ENCODE data around the gene OR8B12. TPM values are rescaled to one million over a fixed set of nuclear protein-coding genes. Genes with fewer than 3 reads are reported as not detected.

Gene OR8B12
- polyA plus RNA-seq, 1 donor from 2014 or later, result not detected

DNA sequence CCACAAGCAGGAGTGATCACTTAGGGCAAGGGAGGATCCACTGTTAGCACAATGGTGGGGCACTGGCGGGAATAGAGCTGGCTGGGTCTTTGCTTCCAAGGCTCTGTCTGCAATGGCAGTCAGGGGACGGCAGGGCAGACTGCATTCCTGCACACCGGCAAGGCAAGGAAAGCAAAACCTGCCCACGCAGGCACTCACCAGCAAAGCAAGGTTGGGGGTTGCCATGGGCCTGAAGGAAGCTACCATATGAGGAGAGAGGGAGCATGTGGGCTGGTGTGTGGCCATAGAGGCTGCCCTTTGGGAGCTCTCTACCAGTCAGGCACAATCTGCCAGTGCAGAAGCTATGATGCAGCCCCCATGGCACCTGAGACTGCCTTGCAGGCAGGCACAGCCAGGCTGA is 33.2 kb downstream of the OR8B12 start:
- H3K27ac ChIP-seq (ENCODE audit: low read length), result no peak overlapping the region
- H3K9me2 ChIP-seq (ENCODE audit: insufficient read depth, low read length), result no peaks in the 10 kb centered on the region
- TF ChIP-seq, protein P1, sequence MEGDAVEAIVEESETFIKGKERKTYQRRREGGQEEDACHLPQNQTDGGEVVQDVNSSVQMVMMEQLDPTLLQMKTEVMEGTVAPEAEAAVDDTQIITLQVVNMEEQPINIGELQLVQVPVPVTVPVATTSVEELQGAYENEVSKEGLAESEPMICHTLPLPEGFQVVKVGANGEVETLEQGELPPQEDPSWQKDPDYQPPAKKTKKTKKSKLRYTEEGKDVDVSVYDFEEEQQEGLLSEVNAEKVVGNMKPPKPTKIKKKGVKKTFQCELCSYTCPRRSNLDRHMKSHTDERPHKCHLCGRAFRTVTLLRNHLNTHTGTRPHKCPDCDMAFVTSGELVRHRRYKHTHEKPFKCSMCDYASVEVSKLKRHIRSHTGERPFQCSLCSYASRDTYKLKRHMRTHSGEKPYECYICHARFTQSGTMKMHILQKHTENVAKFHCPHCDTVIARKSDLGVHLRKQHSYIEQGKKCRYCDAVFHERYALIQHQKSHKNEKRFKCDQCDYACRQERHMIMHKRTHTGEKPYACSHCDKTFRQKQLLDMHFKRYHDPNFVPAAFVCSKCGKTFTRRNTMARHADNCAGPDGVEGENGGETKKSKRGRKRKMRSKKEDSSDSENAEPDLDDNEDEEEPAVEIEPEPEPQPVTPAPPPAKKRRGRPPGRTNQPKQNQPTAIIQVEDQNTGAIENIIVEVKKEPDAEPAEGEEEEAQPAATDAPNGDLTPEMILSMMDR (IDR thresholded peaks at IDR 0.05; ENCODE audit: poor library complexity, severe bottlenecking), result no peak
- TF ChIP-seq SMC3 (conservative IDR thresholded peaks at IDR 0.05; ENCODE audit: poor library complexity) (no peak), MXI1 (conservative IDR thresholded peaks at IDR 0.05; ENCODE audit: poor library complexity, severe bottlenecking) (no peak), EP300 (conservative IDR thresholded peaks at IDR 0.05; ENCODE audit: poor library complexity, severe bottlenecking) (no peak), RAD21 (conservative IDR thresholded peaks at IDR 0.05) (no peak)
- TF ChIP-seq, protein P2, sequence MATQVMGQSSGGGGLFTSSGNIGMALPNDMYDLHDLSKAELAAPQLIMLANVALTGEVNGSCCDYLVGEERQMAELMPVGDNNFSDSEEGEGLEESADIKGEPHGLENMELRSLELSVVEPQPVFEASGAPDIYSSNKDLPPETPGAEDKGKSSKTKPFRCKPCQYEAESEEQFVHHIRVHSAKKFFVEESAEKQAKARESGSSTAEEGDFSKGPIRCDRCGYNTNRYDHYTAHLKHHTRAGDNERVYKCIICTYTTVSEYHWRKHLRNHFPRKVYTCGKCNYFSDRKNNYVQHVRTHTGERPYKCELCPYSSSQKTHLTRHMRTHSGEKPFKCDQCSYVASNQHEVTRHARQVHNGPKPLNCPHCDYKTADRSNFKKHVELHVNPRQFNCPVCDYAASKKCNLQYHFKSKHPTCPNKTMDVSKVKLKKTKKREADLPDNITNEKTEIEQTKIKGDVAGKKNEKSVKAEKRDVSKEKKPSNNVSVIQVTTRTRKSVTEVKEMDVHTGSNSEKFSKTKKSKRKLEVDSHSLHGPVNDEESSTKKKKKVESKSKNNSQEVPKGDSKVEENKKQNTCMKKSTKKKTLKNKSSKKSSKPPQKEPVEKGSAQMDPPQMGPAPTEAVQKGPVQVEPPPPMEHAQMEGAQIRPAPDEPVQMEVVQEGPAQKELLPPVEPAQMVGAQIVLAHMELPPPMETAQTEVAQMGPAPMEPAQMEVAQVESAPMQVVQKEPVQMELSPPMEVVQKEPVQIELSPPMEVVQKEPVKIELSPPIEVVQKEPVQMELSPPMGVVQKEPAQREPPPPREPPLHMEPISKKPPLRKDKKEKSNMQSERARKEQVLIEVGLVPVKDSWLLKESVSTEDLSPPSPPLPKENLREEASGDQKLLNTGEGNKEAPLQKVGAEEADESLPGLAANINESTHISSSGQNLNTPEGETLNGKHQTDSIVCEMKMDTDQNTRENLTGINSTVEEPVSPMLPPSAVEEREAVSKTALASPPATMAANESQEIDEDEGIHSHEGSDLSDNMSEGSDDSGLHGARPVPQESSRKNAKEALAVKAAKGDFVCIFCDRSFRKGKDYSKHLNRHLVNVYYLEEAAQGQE (IDR thresholded peaks at IDR 0.05; ENCODE audit: borderline replicate concordance), result no peak
- H3K79me2 ChIP-seq (replicated peaks; ENCODE audit: insufficient read depth, low read length), result no peaks in the 10 kb centered on the region
- H3K4me2 ChIP-seq (ENCODE audit: low read length), result no peak overlapping the region
- no peaks in the 10 kb centered on the region for H3K36me3 ChIP-seq (ENCODE audit: insufficient read depth, low read length)
- H3F3A ChIP-seq (ENCODE audit: insufficient read depth, low read length, poor library complexity, severe bottlenecking), result no peaks in the 10 kb centered on the region
- no peaks in the 10 kb centered on the region for H4K20me1 ChIP-seq (ENCODE audit: insufficient read depth)
- no peak overlapping the region for H3K4me3 ChIP-seq (ENCODE audit: low read length)
- H3K27me3 ChIP-seq (ENCODE audit: insufficient read depth, low read depth, low read length), result no peaks in the 10 kb centered on the region
- H2AFZ ChIP-seq (ENCODE audit: low read depth, low read length), result no peak overlapping the region
- H3K9ac ChIP-seq (ENCODE audit: low read length), result no peak overlapping the region
- H3K9me3 ChIP-seq (ENCODE audit: low read length), result no peaks in the 10 kb centered on the region

DNA sequence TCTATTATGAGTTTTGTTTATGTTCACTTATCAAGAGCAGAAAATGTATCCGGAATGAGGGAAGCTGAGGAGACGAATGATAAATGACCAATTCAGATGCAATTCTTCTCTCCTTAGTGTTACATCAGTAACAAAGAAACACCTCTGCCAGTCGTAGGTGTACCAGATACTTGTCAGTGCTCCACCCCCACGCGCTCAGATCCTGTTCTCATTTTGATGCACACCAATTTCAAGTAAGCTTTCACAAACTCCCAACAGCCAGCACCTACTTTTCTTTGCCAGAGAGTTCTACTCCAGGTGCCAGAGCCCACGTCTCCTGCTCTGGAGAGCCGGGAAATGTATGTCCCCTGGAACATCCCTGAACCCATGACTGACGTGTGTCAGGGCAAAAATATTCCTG is 43.7 kb downstream of the OR8B12 start:
- no peak overlapping the region for H3K27ac ChIP-seq (ENCODE audit: low read length)
- H3K36me3 ChIP-seq (ENCODE audit: insufficient read depth, low read length), result no peaks in the 10 kb centered on the region
- H3K4me2 ChIP-seq (ENCODE audit: low read length), result no peak overlapping the region
- no peaks in the 10 kb centered on the region for H3K9me2 ChIP-seq (ENCODE audit: insufficient read depth, low read length)
- H3K9me3 ChIP-seq (ENCODE audit: low read length), result no peaks in the 10 kb centered on the region
- no peaks in the 10 kb centered on the region for H3F3A ChIP-seq (ENCODE audit: insufficient read depth, low read length, poor library complexity, severe bottlenecking)
- no peak overlapping the region for H3K4me3 ChIP-seq (ENCODE audit: low read length)
- H4K20me1 ChIP-seq (ENCODE audit: insufficient read depth), result no peaks in the 10 kb centered on the region
- H3K79me2 ChIP-seq (replicated peaks; ENCODE audit: insufficient read depth, low read length), result no peaks in the 10 kb centered on the region
- no peaks in the 10 kb centered on the region for H3K27me3 ChIP-seq (ENCODE audit: insufficient read depth, low read depth, low read length)
- TF ChIP-seq, protein P2 (IDR thresholded peaks at IDR 0.05; ENCODE audit: borderline replicate concordance), result no peak
- TF ChIP-seq SMC3 (conservative IDR thresholded peaks at IDR 0.05; ENCODE audit: poor library complexity) (no peak), TAF1 (IDR thresholded peaks at IDR 0.05; ENCODE audit: low read depth) (no peak), EZH2 (IDR thresholded peaks at IDR 0.05; ENCODE audit: borderline replicate concordance, insufficient read depth, low read length, poor library complexity, severe bottlenecking) (no peak), MXI1 (conservative IDR thresholded peaks at IDR 0.05; ENCODE audit: poor library complexity, severe bottlenecking) (no peak), RAD21 (conservative IDR thresholded peaks at IDR 0.05) (no peak), POLR2AphosphoS5 (IDR thresholded peaks at IDR 0.05) (no peak), EP300 (conservative IDR thresholded peaks at IDR 0.05; ENCODE audit: poor library complexity, severe bottlenecking) (no peak)
- TF ChIP-seq, protein P1 (IDR thresholded peaks at IDR 0.05; ENCODE audit: poor library complexity, severe bottlenecking), result no peak
- no peak overlapping the region for H2AFZ ChIP-seq (ENCODE audit: low read depth, low read length)
- no peak overlapping the region for H3K9ac ChIP-seq (ENCODE audit: low read length)
